OCI-M2 (cell line): ENCODE measurements around the gene SH3RF3.
"Not testable (repeated sequence)": the region's sequence is repeated elsewhere in the genome, so short reads cannot be mapped to it uniquely, and the experiment has no call there.

Source experiments
- DNase-seq: peaks from one replicate; lab custom pipeline; 2025; ENCODE audit not compliant: unreplicated experiment; lab: John Stamatoyannopoulos, UW

Gene SH3RF3

DNA sequence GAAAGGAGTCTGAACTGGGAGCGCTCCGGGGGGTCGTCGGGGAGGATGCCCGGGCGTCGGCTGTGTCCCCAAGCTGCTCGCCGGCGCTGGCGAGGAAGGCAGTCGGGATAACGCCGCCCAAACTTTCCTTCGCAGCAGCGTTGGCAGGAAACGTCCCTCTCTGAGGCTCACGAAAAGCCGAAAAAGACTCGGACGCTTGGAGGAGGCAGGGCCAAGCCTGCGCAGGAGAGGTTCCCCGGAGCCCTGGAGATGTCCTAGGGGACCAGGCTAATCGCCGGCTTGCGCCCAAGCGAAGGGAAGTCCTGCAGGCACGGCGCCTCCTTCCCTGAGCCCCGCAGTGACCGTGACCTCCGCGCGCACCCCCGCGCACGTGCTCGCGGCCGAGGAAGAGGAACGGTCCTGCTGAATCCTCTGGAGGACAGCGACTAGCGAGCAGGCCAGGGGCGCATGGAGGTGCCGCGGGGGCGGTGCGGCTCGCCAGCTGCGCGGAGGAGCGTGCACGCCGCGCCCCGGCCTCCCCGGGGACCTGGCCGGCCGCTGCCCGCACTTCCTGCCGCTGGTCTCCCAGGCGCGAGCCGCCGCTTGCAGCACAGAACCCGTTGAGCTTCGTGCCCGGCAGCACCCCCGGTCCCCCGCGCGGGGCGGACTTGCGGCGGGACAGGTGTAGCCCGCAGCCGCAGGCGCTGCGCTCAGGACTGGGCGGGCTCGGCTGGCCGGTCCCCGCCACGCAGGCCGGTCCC lies at the start of gene SH3RF3:
Gene SH3RF3 (plus strand): TSS at position 590 of the 740 bp plus-strand sequence.
- no peak for DNase-seq

DNA sequence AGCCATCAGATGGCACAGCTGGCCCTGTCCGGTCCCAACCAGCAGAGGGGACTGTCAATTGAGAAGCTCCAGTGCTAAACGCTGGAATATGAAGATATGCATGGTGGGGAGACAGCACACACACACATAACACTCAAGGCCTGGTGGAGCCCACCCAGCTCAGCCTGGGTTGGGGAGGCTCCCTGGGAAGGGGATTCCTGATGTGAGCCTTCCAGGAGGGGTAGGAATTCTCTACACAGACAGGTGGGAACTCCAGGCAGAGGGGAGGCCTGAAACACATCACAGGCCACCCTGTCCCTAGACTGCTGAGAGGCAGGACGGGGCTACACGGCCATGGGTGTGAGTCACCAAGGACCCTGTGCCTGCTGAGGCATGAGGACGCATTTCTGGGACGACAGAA lies 49.4 kb upstream of the SH3RF3 start:
- no peak for DNase-seq

DNA sequence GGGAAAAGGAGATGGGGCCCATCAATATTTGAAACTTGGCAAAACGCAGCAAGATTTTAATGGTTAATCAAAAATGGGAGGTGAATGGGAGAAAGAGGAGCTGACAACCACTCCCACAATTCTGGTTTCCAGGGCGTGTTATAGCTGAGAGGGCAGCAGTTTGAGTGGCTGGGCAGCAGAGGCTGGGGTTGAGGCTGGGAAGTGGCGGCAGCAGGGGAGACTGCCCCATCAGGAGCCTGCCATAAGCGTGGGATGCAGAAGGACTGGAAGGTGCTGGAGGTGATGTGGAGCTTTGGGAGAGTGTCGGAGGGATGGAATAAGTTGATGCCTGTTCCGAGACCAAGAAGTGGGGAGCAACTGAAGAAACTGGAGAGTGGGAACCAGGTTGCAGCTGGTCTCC lies 48.9 kb upstream of the SH3RF3 start:
- DNase-seq = no peak

DNA sequence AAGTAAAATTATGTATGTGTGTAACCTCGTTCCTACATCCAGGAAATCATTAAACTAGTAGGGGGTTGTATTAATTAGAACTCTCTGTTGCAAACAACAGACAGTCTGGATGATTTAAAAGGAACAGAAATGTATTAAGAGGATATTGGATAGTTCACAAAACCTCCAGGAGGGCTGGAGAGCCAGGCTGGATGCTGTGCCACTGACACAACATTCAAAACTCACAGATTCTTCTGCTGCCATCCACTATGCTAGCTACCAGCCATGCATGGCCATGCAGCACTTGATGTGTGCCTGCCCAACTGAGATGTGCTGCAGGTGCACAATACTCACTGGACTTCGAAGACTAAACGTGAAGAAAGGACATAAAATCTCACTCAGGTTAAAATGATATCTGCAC lies 48.2 kb upstream of the SH3RF3 start:
- DNase-seq = no peak

DNA sequence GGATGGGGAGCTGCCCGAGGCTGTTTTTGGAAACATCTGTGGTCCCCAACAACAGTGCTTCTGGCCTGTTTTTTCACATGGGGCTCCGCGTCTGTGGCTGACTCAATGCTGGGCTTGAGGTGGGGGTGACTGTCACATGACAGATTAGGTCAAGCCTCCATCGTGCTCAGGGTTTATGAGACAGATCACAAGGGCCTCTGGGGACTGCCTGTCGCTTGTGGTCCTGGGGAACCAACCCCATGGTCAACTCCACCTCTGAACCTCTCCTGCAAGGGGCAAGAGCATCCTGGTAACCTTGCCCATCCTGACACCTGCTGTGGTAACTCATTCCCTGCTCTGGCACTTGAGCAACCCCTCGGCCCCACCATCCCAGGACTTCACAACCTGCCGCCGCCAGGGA lies 47.6 kb upstream of the SH3RF3 start:
- no peak for DNase-seq

DNA sequence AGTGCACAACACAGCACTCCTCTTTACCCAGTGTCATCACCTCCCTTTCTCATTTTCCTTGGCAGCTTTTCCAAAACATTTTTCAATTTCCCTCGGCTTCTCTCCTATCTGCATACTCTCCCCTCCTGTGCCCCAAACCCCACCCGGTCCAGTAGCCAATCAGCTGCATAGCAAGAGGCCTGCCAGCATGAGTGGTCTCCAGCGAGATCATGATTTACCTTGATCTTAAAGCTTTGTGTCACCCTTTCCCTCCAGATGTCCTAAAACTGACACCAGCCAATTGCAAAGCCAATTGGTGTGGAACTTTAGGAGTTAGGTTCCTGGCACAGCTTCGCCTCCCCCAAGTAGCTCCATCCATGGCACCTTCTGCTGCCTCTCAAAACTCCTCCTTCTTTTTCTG lies 45.2 kb upstream of the SH3RF3 start:
- DNase-seq = no peak

DNA sequence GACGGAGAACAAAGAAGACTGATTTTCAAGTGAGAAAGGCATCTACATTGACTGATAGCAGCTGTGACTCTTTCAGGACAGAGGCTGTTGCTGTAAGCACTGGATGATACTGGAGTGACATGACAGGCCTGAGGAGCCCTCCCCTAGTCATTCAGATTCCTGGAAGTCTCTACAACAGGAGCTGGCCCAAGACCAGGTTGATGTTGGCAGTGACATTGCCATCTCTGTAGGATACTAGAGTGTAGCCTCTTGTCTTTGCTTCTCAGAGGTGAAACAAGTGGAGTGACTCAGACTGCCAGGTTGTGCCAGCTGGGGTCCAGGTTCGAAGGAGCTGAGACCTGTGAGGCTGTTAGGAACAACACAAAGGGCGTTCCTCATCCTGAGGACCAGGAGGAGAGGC lies 44.7 kb upstream of the SH3RF3 start:
- DNase-seq = no peak

DNA sequence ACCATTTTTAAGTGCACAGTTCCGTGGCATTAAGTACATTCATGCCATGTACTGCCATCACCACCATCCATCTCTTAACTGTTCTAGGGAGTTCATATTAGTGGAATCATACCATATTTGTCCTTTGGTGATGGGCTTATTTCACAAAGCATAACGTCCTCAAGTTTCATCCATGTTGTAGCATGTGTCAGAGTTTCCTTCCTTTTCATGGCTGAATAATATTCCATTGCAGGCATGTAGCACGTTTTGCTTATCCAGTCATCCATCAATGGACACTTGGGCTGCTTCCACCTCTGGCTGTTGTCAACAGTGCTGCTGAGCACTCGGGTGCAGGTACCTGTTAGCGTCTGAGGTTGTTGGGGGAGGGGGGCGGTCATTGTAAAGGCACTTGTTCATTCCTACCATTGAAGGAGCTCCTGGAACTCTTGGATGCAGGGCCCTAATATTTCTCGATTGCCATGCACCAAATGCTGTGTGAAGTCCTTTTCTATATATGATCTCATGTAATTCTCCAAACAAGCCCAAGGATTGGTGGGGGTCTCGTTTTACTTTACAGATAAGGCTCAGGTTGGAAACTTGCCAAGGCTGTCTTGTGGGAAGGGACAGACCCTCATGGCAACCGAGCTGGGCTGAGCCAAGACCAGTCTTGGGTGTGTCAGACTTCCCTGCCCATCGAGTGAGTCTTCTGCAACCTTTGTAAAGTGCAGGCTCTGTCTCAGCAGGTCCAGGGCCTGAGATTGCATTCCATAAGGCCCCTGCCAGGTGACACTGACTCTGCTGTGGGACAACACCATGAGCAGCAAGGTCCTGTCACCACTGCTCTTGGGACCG lies 42.9 kb upstream of the SH3RF3 start:
- no peak for DNase-seq

DNA sequence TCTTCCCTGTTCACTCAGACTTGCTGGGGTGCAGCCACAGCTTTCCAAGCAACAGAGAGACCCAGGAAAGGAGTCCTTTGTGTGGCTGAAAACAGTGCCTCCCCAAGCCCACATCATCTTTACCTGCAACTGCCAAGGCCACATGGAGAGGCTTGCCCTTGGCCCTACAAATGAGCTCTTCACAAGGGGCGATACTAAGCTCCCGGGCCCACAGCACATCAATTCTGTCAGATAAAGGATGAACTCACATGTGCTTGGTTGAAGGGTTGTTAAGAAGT lies 42.3 kb upstream of the SH3RF3 start:
- DNase-seq = no peak

DNA sequence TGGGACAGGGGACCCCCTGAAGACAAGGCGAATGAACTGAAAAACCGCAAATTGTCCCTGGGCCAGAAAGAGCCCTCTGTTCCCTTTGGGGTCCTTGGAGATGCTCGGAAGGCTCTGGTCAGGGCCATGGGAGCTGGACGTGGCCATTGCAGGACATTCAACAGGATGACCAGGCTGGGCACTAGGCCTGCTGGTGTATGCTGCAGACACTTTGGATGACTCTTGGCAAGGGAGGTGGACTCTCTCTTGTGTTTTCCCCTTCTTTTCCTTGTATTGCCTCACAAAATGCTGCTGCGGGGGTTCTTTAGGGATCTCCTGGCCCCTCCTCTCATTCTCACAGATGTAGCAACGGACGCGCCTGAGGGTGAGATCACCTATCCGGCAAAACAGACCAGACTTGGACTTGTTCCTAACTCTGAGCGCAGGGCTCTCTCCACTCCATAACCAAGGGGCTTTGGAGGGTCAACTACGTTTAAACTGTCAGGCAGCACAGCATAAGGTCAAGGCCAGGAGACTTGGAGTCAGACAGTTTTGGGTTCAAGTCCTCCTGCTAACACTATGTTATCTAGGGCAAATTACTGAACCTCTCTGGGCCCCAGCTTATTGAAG lies 41.8 kb upstream of the SH3RF3 start:
- DNase-seq = no peak

DNA sequence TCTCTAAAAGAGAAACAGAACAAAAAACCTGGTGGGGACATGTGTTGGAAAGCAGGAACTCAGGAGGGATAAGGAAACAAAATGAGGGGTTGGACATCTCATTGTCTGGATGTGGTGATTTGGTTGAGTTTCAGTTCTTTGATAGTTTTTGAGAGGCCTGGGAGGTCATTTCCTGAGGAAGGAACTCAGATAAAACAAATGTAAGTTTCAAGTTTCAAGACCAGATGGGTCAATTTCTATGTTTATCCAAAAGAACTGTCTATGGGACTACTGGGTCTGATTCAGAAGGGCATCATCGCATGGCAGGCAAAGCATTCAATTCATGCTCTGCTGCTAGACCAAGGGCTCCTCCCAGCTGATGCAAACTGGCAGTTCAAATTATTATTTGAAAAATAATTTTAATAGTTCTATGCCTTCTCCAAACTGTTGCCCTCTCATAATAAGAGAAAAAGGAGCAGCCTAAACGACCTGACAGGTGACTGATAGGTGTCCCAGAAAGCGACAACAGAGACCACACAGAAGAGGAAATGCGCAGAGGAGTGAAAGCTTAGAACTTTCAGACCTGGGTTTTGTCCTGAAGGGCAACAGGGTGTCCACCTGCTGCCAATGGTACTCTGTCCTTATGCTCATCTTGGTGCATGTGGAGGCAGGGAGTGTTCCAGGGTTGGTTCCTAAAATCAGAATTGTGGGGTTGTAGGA lies 39.3 kb upstream of the SH3RF3 start:
- DNase-seq = no peak

DNA sequence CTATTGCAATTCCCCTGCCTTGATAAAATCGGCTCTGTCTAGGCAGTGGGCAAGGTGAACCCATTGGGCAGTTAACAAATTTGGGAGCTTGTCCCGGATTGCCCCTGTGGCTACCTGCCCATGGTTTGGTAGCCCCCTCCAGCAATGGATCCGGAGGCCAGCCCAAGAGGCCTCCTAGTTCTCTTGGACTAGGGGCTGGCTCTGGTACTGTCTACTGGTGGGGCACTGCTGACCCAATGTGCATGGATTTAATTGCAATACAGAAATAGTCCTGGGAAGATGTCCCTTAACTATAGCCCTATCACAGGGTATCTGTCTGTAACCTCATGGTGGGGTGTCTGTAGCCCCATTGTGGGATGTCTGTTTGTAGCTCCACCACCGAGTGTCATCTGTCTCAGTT lies 37.5 kb upstream of the SH3RF3 start:
- no peak for DNase-seq

DNA sequence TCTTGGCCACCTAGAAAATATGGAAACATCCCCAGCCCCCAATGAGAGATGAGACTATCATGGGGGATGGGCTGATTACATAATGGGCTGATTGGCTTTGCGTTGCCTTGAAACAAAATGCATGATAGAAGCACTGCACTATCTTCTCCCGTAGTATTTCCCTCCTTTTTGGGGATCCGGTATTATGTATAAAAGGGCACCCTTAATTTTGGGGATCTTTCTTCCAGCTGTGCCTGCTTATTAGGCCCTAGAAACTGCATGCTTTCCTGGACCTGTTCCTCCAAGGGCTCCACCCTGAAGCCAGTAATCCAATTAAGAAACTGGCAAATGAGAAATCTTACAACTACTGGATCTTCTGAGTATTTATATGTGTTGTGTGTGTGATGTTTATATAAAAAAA lies 34.9 kb upstream of the SH3RF3 start:
- DNase-seq = no peak

DNA sequence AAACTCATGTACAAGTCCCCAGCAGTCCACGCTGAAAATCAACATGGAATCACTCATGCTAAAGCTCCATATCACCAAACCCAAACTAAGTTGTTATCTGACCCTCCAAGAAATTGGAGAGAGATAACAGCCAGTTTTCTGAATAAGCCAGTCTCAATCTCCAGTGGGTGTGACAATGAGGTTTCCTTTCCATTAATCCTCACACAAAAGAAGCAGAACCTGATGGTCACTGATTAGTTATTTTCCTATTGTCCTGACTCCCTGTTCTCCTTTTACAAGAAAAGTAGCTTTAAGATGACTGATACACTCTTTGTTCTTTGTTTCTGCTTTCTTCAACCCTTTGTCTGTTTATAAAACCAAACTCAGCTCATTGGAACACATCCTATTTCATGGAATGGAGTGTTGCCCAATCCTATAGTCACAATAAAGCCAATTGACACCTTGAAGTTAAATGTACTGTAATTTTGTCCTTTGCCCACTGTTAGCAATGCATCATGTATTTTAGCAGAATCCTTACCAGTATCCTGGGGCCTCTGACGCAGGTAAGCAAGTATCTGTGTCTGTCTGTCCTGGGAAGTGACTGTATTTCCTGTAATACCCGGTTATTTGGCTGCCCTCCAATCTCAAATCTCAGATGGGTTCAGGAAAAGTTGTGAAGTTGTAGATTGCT lies 30.6 kb upstream of the SH3RF3 start:
- no peak for DNase-seq

DNA sequence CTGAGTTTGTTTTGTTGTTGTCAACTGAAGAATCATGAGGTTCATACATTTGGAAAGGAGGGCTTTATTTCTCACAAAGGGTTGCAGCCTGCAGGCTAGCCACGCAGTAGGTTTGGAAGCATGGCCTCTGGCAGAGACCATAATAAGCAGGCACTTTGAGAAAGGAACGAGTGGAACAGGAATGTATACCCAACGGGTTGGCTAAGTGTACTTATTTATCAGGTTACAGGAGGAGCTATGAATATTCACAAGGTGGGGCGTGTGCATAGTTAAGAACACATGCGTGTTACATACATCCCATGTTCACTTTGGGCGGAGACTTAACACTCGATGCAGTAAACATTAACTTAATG lies 30.1 kb upstream of the SH3RF3 start:
- DNase-seq = no peak

DNA sequence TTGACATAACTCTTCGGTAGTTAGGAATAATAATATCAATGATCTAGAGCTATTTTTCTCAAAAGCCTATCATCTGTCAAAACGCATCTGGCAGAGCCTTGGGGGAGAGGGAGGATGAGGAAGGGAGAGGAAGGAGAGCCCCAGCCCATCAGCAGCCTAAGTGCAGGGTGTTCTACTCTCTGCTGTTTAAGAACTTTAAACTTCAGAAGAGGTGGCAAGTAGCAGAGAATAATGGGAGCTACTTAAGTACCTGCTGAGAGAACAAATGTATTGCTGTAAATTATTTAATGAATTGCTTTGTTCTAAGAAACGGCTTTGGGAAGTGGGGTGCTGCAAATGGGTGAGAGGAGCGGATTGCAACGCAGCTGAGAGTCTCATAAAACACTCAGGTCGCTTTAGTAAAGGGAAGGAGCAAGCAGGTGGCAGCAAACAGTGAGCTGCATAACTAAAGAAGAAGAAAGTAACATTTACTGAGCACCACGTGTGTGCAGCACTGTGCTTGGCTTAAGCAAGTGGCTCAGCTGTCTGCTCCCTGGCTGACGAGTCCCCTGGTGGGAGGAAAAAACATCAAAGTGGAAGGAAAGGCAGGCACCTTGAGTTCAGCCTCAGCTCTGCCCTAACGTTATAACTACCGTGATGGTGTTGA lies 26.3 kb upstream of the SH3RF3 start:
- DNase-seq = no peak

DNA sequence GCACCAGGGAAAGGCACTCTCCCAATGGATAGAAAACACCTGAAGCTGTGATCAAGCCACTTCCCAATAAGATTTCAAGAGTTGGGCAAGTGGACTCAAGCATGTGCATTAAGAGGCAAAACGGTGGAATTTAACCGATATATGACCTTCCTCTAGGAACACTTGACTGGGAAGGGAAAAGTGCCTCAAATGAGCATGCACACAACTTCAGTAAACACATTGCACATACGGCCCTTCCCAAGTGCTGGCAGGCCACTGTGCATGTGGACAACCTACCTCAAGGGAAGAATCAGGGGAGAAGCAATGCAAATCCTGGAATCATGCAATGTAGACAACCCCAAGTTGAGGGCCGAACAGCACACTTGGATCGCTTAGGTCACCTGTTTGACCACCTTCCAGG lies 23.9 kb upstream of the SH3RF3 start:
- no peak for DNase-seq

DNA sequence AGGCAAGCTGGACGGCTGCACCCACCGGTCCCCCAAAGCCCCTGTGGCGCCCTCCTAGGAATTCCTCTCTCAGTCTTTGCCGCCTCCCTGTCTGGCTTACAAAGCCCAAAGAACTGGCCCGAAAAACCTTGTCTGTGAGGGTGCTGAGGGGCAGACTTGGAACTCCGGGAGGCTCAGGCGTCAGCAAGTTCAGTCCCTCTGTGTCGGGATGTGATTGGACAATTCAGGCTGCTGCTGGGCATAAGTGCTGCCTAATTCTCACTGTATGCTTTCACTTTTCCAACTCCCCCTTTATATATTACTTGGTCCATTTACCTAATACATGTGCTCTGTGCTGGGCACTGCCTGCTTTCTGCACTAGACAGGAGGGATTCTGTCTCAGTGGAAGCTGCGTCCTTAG lies 20.3 kb upstream of the SH3RF3 start:
- DNase-seq = no peak

DNA sequence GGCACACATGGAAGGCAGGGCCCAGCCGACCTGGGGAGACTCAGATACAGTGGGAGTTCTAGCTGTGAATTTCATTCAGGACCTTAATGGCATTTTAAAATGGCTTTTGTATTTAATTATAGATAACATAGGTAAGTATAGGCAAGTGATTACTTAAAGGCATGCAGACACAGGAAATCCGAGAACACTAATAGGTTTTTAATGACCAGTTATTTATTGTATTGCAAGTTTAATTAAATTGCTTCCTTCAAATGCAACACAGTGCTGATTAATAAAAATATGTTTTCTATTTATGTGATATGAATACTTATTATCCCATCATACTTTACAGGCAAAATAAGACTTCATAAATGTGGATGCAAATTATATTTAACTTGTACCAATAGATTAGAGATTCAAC lies 19.7 kb upstream of the SH3RF3 start:
- DNase-seq = no peak

DNA sequence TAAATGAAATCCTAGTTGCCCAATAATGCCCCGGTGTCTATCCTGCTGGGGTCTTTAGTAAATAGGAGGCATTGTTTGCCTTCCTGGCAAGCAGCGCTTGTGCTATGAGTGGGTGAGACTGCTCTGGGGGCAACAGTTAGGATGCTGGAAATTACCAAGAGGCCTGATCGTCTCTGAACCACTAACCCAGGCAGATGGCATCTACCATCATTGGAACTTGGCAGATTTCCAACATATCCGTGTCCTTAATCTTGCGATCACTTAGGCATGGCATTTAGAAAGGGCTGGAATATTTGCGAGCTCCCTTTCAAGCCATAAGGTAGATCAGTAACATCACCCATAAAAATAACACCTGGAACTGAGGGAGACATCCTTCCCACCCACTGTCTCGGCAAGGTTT lies 18.8 kb upstream of the SH3RF3 start:
- DNase-seq = no peak

DNA sequence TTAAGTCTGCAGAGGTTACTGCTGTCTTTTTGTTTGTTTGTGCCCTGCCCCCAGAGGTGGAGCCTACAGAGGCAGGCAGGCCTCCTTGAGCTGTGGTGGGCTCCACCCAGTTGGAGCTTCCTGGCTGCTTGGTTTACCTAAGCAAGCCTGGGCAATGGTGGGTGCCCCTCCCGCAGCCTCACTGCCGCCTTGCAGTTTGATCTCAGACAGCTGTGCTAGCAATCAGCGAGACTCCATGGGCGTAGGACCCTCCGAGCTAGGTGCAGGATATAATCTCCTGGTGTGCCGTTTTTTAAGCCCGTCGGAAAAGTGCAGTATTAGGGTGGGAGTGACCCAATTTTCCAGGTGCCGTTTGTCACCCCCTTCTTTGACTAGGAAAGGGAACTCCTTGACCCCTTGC lies 11.8 kb upstream of the SH3RF3 start:
- DNase-seq = not testable (repeated sequence)
